Suprapubic skin (tissue), 4 donors: ENCODE results near the gene GPRASP2.

Experiments used
- EP300 ChIP-seq: sonication (generic); formaldehyde crosslinking; IDR thresholded peaks from one replicate; pipeline ENCODE4 v1.6.1; 2017; ENCODE audit warnings: antibody characterized with exemption
- POLR2A ChIP-seq, 2 donors: fragments of 450-650 bp; IDR thresholded peaks; one replicate each; pipeline ENCODE4 v1.6.1; 2017; ENCODE audit warnings: antibody characterized with exemption in 2 of 2, mild to moderate bottlenecking in 2 of 2, moderate library complexity in 2 of 2
- POLR2AphosphoS5 ChIP-seq, 3 donors: sonication (generic); formaldehyde crosslinking; IDR thresholded peaks; one replicate each; pipeline ENCODE4 v1.6.1; 2017; ENCODE audit warnings: antibody characterized with exemption in 3 of 3
- TF ChIP-seq, protein P1 (sequence below), 2 donors: fragments of 200-600 bp in 1 of 2; fragments of 450-650 bp in 1 of 2; sonication (generic) in 1 of 2; IDR thresholded peaks; one replicate each; pipeline ENCODE4 v1.5.1; 2016 to 2019; ENCODE audit warnings: antibody characterized with exemption in 2 of 2, mild to moderate bottlenecking in 1 of 2, moderate library complexity in 1 of 2

DNA sequence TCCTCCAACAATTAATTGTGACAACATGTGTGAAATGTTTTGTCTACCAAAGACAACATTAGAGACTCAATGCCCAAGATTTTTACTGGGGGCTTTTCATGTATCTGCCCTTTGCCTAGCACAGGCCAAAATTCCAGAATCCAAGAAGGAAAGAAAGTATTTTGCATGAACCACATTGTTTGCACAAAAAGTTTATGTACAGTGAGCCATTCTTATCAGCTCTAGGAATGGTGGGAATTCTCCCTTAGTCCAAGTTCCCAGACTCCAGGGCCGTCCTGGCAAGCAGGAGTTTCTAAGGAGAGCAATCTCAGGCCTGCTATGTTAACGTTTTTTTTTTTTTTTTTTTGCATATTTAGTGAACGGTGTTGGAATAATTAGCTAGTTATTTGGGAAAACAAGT is 39.4 kb upstream of the GPRASP2 start:
- TF ChIP-seq POLR2A (IDR thresholded peaks at IDR 0.05) (no peak), POLR2AphosphoS5 (IDR thresholded peaks at IDR 0.05) (no peak), EP300 (no peak)
- TF ChIP-seq, protein P1, sequence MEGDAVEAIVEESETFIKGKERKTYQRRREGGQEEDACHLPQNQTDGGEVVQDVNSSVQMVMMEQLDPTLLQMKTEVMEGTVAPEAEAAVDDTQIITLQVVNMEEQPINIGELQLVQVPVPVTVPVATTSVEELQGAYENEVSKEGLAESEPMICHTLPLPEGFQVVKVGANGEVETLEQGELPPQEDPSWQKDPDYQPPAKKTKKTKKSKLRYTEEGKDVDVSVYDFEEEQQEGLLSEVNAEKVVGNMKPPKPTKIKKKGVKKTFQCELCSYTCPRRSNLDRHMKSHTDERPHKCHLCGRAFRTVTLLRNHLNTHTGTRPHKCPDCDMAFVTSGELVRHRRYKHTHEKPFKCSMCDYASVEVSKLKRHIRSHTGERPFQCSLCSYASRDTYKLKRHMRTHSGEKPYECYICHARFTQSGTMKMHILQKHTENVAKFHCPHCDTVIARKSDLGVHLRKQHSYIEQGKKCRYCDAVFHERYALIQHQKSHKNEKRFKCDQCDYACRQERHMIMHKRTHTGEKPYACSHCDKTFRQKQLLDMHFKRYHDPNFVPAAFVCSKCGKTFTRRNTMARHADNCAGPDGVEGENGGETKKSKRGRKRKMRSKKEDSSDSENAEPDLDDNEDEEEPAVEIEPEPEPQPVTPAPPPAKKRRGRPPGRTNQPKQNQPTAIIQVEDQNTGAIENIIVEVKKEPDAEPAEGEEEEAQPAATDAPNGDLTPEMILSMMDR (IDR thresholded peaks at IDR 0.05): no peak
